ENCODE measurements around the gene LMCD1. TPM values are rescaled to one million over a fixed set of nuclear protein-coding genes. Genes with fewer than 3 reads are reported as not detected.

LMCD1 gene
- polyA plus RNA-seq, 3 donors, result 0.09 to 0.51 TPM; not detected in 1

GRCh38 chr3:8608041-8608790 is 106.6 kb downstream of the LMCD1 start:
- Mint-ChIP-seq H3K4me1 (no peaks in the 10 kb centered on the region), H3K36me3 (no peaks in the 10 kb centered on the region), H3K27ac (no peak overlapping the region), H3K27me3 (ENCODE audit: low read depth in 3 of 3) (peaks cover 0 to 1% (median 0%) of the 10 kb centered on the region in 3 donors), H3K4me3 (no peak overlapping the region), H3K9me3 (peaks cover 0 to 4% (median 0%) of the 10 kb centered on the region in 7 donors)
- intact Hi-C loops (cut with micrococcal nuclease), result no loop called here
- H3K4me2 ChIP-seq (replicated peaks; ENCODE audit: extremely low read depth, low read length, poor library complexity, severe bottlenecking), result no peak overlapping the region
- no peak overlapping the region for H2AFZ ChIP-seq (ENCODE audit: insufficient read depth, low read depth, low read length, poor library complexity, severe bottlenecking)
- no peak overlapping the region for H3K27ac ChIP-seq (ENCODE audit: low read depth in 1 of 2, low read length in 2 of 2)
- no peaks in the 10 kb centered on the region for H3K36me3 ChIP-seq (replicated peaks in 1 of 2; ENCODE audit: control insufficient read depth in 1 of 2, insufficient read depth in 2 of 2, low read length in 2 of 2)
- H3K9me3 ChIP-seq (replicated peaks in 1 of 2; ENCODE audit: control insufficient read depth in 1 of 2, insufficient read depth in 1 of 2, low read length in 2 of 2), result no peaks in the 10 kb centered on the region
- no peaks in the 10 kb centered on the region for H3K79me2 ChIP-seq (ENCODE audit: insufficient read depth, low read length)
- no peaks in the 10 kb centered on the region for H3K4me1 ChIP-seq (ENCODE audit: control insufficient read depth in 1 of 2, insufficient read depth in 2 of 2, low read length in 2 of 2)
- 94% methylated on average over 9 of the region's 16 CpGs for WGBS (ENCODE audit: insufficient coverage)
- no peak for TF ChIP-seq CTCF (IDR thresholded peaks at IDR 0.05)
- no peak overlapping the region for H3K9ac ChIP-seq (ENCODE audit: insufficient read depth, low read length, poor library complexity, severe bottlenecking)
- no peaks in the 10 kb centered on the region for H3K27me3 ChIP-seq (ENCODE audit: control insufficient read depth in 2 of 2, insufficient read depth in 2 of 2, low read length in 2 of 2)
- DNase-seq, result no peak
- H3K4me3 ChIP-seq (replicated peaks in 1 of 3; ENCODE audit: low read depth in 2 of 3, low read length in 3 of 3), result no peak overlapping the region
- no peaks in the 10 kb centered on the region for H4K20me1 ChIP-seq (ENCODE audit: insufficient read depth, low read length)

GRCh38 chr3:8608791-8609467 is 107.3 kb downstream of the LMCD1 start:
- no peaks in the 10 kb centered on the region for H4K20me1 ChIP-seq (ENCODE audit: insufficient read depth, low read length)
- H3K27ac ChIP-seq (ENCODE audit: low read depth in 1 of 2, low read length in 2 of 2), result no peak overlapping the region
- Mint-ChIP-seq H3K4me1 (no peaks in the 10 kb centered on the region), H3K27me3 (ENCODE audit: low read depth in 3 of 3) (peaks cover 0 to 1% (median 0%) of the 10 kb centered on the region in 3 donors), H3K9me3 (peaks cover 0 to 4% (median 0%) of the 10 kb centered on the region in 7 donors), H3K4me3 (no peak overlapping the region), H3K36me3 (no peaks in the 10 kb centered on the region), H3K27ac (no peak overlapping the region)
- H3K4me3 ChIP-seq (replicated peaks in 1 of 3; ENCODE audit: low read depth in 2 of 3, low read length in 3 of 3), result no peak overlapping the region
- no peaks in the 10 kb centered on the region for H3K4me1 ChIP-seq (ENCODE audit: control insufficient read depth in 1 of 2, insufficient read depth in 2 of 2, low read length in 2 of 2)
- no peak overlapping the region for H3K9ac ChIP-seq (ENCODE audit: insufficient read depth, low read length, poor library complexity, severe bottlenecking)
- no peak overlapping the region for H3K4me2 ChIP-seq (replicated peaks; ENCODE audit: extremely low read depth, low read length, poor library complexity, severe bottlenecking)
- no peaks in the 10 kb centered on the region for H3K9me3 ChIP-seq (replicated peaks in 1 of 2; ENCODE audit: control insufficient read depth in 1 of 2, insufficient read depth in 1 of 2, low read length in 2 of 2)
- no peak for DNase-seq
- H2AFZ ChIP-seq (ENCODE audit: insufficient read depth, low read depth, low read length, poor library complexity, severe bottlenecking), result no peak overlapping the region
- TF ChIP-seq CTCF (IDR thresholded peaks at IDR 0.05), result no peak
- no peaks in the 10 kb centered on the region for H3K36me3 ChIP-seq (replicated peaks in 1 of 2; ENCODE audit: control insufficient read depth in 1 of 2, insufficient read depth in 2 of 2, low read length in 2 of 2)
- H3K27me3 ChIP-seq (ENCODE audit: control insufficient read depth in 2 of 2, insufficient read depth in 2 of 2, low read length in 2 of 2), result no peaks in the 10 kb centered on the region
- H3K79me2 ChIP-seq (ENCODE audit: insufficient read depth, low read length), result no peaks in the 10 kb centered on the region
- 78% methylated on average over 5 of the region's 10 CpGs for WGBS (ENCODE audit: insufficient coverage)
- intact Hi-C loops (cut with micrococcal nuclease), result no loop called here

Data from CD14-positive monocyte (primary cell).